Activated naive CD4-positive, alpha-beta T cell treated with anti-CD3 and anti-CD28 coated beads for 36 hours (primary cell): ENCODE results near the gene ARHGAP44. TPM values are rescaled to one million over a fixed set of nuclear protein-coding genes. Genes with fewer than 3 reads are reported as not detected.
"Not testable (repeated sequence)": the region's sequence is repeated elsewhere in the genome, so short reads cannot be mapped to it uniquely, and the experiment has no call there.

ENCODE experiments used
- CTCF ChIA-PET: fragments of 350-600 bp; sonication (Branson Sonifier 250); formaldehyde crosslinking; loops from one replicate; lab custom pipeline; 2021; ENCODE audit warnings: antibody characterized with exemption; lab: Charles Lee
- DNase-seq: peaks from one replicate; pipeline ENCODE4 v3.0.0-alpha.2; 2020
- H3K27ac Mint-ChIP-seq: one replicate; pipeline ENCODE4 v1.8.0; 2021; ENCODE audit warnings: mild to moderate bottlenecking, mixed read lengths
- H3K27me3 Mint-ChIP-seq: one replicate; pipeline ENCODE4 v1.8.0; 2021; ENCODE audit warnings: low read depth, mixed read lengths
- H3K36me3 Mint-ChIP-seq: one replicate; pipeline ENCODE4 v1.8.0; 2021; ENCODE audit warnings: low read depth, mixed read lengths
- H3K4me1 Mint-ChIP-seq: one replicate; pipeline ENCODE4 v1.8.0; 2021; ENCODE audit warnings: low read depth, mixed read lengths
- H3K4me3 Mint-ChIP-seq: one replicate; pipeline ENCODE4 v1.8.0; 2021; ENCODE audit warnings: mild to moderate bottlenecking, moderate library complexity, mixed read lengths
- H3K9me3 Mint-ChIP-seq: one replicate; pipeline ENCODE4 v1.8.0; 2021; ENCODE audit warnings: mixed read lengths
- intact Hi-C: fragments of 100-400 bp; cut with micrococcal nuclease; formaldehyde crosslinking; loops from one replicate; pipeline ENCODE4 v1.15.1; 2023
- total RNA-seq, 2 experiments: library from RNA; stranded (reverse); gene quantifications; one replicate each; pipeline ENCODE4 v1.2.3, GENCODE V29; 2021

Gene ARHGAP44
- total RNA-seq, 2 experiments from 2014 or later: 0.12 TPM; not detected in 1

DNA sequence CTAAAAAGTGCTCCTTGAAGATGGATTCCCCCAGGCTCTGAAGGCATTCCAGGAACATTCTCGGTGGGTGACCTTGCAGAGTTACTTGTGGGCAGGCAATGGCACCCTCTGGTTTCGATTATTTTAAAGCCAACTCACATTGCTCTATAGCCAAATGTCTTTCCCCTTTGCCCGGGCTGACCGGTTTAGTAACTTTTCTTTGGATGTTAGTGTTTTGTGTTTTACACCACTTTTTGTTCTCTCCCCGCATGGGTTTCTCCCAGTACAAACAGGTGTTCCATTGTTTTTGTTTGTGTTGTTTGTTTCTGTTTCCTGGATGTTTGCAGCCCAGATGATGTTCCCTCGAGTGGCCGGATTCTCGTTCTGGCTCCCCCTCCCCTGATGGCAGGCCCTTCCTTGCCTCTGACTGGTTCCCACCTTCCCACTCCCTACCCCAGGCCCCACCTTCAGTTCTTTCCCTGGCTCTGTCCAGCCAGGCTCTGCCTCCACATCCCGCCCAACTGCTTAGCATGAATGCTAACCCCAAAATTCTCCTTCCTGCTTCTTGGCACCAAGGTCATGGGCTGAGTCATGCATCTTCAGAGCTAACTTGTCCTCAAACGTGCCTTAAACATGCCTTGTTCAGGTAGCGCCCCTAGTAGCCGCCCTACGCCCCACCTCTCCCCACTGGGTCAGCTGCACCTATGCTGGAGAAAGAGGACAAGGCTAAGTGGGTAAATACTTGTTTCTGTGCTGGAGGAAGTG is 187.9 kb downstream of the ARHGAP44 start:
- intact Hi-C loops: no loop called here
- no peak overlapping the region for H3K27ac Mint-ChIP-seq
- CTCF ChIA-PET: no interaction called here
- no peaks in the 10 kb centered on the region for H3K9me3 Mint-ChIP-seq
- H3K4me1 Mint-ChIP-seq: peaks cover 3% of the 10 kb centered on the region
- peaks cover 40% of the 10 kb centered on the region for H3K27me3 Mint-ChIP-seq
- H3K36me3 Mint-ChIP-seq: no peaks in the 10 kb centered on the region
- no peak overlapping the region for H3K4me3 Mint-ChIP-seq
- DNase-seq: no peak

DNA sequence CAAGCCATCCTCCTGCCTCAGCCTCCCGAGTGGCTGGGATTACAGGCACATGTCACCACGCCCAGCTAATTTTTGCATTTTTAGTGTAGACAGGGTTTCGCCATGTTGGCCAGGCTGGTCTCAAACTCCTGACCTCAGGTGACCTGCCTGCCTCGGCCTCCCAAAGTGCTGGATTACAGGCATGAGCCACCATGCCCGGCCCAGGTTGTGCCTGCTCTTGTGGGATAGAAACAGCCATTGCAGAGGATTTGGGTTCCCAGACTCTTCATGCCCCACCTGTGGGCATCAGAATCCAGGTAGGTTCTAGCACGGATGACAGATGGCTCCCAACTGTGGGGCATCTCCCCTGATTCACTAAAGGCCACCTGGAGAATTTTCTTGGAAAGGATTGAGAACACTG is 189.5 kb downstream of the ARHGAP44 start:
- peaks cover 34% of the 10 kb centered on the region for H3K27me3 Mint-ChIP-seq
- H3K36me3 Mint-ChIP-seq, H3K4me3 Mint-ChIP-seq, H3K9me3 Mint-ChIP-seq, CTCF ChIA-PET, DNase-seq, H3K27ac Mint-ChIP-seq, H3K4me1 Mint-ChIP-seq, intact Hi-C loops: not testable (repeated sequence)

DNA sequence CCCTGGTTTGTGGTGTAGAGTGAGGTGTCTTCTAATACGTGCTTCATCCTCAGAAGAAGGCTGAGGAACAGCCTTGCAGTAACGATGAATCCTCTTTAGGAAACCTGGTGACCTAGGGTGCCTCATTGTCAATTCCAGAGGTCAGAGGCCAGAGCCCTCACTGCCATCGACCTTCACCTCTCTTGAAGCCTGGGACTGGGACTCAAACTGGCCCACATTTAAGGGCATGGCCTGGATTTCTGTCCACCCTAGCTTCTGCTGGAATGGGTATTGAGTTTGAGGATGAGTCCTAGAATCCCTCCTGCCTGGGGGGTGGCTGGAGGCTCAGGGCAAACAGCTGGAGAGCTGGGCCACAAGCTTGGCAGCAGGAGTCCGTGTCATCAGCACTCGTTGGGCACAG is 189.9 kb downstream of the ARHGAP44 start:
- peaks cover 34% of the 10 kb centered on the region for H3K27me3 Mint-ChIP-seq
- DNase-seq: no peak
- CTCF ChIA-PET: no interaction called here

DNA sequence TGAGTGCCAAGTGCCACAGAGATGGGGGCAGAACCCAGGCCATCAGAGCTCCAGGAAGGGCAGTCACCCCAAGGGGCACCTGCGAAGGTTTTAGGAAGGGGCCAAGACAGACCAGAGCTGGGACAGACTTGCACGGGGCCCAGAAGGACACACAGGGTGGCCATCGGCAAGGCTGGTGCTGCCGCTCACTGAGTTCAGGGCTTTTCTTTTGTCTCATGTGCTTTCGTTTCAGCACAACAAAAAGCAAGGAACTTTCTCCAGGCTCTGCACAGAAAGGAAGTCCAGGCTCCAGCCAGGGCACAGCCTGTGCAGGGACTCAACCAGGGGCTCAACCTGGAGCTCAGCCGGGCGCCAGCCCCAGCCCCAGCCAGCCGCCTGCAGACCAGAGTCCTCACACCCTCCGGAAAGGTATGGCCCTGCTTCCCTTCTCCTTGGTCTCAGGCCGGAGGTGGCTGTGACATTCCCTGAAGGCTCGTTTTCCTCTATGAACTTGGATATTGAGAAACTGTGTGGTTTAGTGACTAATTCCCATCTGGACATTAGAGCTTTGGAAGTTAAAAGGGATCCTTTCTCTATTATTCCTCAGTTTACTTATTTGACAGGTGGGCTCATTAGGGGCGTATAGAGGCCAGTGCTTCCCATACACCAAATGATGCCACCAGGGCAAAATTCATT is 190.7 kb downstream of the ARHGAP44 start:
- Mint-ChIP-seq H3K9me3 (no peaks in the 10 kb centered on the region), H3K27ac (no peak overlapping the region), H3K4me3 (no peak overlapping the region), H3K36me3 (no peaks in the 10 kb centered on the region), H3K4me1 (no peaks in the 10 kb centered on the region), H3K27me3 (peaks cover 30% of the 10 kb centered on the region)
- intact Hi-C loops: no loop called here
- CTCF ChIA-PET: no interaction called here
- no peak for DNase-seq

More for the DNA sequence above, 189.9 kb downstream of the ARHGAP44 start:
- H3K4me3 Mint-ChIP-seq: no peak overlapping the region
- peaks cover 3% of the 10 kb centered on the region for H3K4me1 Mint-ChIP-seq
- H3K27ac Mint-ChIP-seq: no peak overlapping the region
- H3K36me3 Mint-ChIP-seq: no peaks in the 10 kb centered on the region
- intact Hi-C loops: no loop called here
- no peaks in the 10 kb centered on the region for H3K9me3 Mint-ChIP-seq

DNA sequence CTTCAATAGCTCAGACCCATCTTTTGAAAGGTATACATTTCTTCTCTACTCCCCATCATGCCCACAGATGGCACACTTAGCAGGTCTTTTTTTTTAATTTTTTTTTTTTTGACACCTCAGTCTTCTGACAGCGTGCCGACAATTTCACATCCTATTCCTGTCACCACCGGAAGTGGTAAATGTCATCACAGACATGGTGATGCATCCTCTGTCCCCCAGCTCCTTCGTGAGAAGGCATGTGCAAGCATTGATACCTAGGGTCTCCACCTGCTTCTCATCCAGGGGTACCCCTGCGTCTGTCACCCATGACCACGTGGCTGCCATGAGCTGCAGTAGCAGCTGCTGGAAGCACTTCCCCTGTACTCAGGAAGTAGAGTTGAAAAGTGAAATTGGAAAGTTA is 192.9 kb downstream of the ARHGAP44 start:
- no peaks in the 10 kb centered on the region for H3K36me3 Mint-ChIP-seq
- peaks cover 17% of the 10 kb centered on the region for H3K27me3 Mint-ChIP-seq
- no peaks in the 10 kb centered on the region for H3K4me1 Mint-ChIP-seq

DNA sequence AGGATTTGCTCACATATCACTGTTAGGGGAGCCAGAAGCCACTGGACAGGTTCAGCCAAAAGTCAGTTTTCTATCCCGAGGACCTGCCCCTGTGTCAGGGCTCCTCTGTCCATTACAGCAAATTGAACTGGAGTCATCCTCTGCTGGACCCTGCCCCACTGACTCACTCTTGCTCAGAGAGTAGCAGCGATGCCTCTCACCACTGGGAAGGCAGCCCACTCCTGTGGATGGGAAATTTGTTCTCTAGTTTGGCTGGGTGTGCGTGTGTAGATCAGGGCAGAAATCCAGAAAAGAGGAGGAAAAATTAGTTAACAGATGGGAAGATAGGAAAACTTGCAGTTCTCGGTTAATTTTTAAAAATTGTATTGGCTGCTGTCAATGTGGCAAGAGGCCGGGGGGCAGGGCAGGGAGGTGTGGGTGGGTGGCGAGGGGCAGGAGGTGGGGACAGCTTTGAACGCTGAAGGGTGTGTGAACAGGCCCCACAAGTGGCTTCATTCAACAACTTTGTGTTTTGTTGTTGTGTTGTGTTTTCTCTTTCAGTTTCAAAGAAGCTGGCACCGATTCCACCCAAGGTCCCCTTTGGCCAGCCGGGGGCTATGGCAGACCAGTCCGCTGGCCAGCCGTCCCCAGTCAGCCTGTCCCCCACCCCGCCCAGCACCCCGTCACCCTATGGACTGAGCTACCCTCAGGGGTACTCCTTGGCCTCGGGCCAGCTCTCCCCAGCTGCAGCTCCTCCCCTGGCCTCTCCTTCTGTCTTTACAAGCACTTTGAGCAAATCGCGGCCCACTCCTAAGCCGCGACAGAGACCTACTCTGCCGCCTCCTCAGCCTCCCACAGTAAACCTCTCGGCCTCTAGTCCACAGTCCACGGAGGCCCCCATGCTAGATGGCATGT is 194.9 kb downstream of the ARHGAP44 start:
- no peaks in the 10 kb centered on the region for H3K4me1 Mint-ChIP-seq
- CTCF ChIA-PET: interaction anchor here (1.7 kb wide), 2 partner anchors 45 to 48 kb away, joined by 4 to 5 read pairs; no protein-coding TSS in a partner anchor
- no peaks in the 10 kb centered on the region for H3K9me3 Mint-ChIP-seq
- no peak for DNase-seq
- H3K27ac Mint-ChIP-seq: no peak overlapping the region
- no peak overlapping the region for H3K4me3 Mint-ChIP-seq
- intact Hi-C loops: no loop called here
- H3K27me3 Mint-ChIP-seq: peaks cover 6% of the 10 kb centered on the region
- H3K36me3 Mint-ChIP-seq: peaks cover 3% of the 10 kb centered on the region

More for the DNA sequence above, 192.9 kb downstream of the ARHGAP44 start:
- H3K4me3 Mint-ChIP-seq: no peak overlapping the region
- H3K27ac Mint-ChIP-seq: no peak overlapping the region
- no peak for DNase-seq
- no peaks in the 10 kb centered on the region for H3K9me3 Mint-ChIP-seq
- intact Hi-C loops: no loop called here
- CTCF ChIA-PET: no interaction called here

DNA sequence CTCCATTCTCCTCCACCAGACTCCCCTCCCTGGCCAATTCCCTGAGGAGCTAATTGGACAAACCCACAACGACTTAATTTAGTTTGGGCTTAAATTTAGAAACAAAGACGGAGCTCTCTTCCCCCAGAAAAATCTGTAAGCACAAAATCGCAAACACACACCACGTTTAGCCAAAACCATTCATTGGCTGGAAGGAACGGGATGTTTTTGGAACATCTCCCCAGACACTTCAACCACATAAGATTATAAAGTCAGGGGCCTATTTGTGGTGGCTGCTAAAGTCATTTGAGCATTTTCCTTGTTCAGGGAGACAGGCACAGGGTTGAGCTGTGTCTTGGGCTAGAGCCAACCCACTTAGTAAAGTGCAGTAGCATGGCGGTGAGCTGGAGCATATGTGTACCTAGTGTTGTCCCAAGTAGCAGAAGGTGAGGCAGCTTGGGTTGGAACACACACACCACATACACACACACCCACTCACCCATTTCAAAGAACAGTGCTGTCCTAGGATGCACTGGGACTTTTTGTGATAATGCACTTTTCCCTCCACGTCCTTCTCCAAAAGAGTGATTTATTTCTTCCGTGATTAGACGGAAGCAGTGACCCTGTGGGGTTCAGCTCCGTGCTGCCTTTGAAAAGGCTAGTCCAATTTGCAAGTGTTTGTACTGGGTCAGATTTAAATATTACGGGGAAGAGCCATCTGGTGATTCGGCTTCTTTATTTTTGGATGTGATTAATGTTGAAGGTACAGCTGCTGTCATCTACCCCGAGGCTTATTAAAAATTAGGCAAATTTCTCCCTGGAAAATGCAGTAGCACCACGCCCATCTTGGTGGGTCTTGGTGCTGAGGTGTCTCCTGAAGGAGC is 196.4 kb downstream of the ARHGAP44 start:
- Mint-ChIP-seq H3K27ac (no peak overlapping the region), H3K4me3 (no peak overlapping the region), H3K9me3 (peaks cover 3% of the 10 kb centered on the region), H3K4me1 (no peaks in the 10 kb centered on the region), H3K36me3 (peaks cover 14% of the 10 kb centered on the region), H3K27me3 (peaks cover 6% of the 10 kb centered on the region)
- DNase-seq: no peak
- CTCF ChIA-PET: interaction anchor here (1.2 to 1.7 kb wide), 3 partner anchors 44 to 46 kb away, joined by 3 to 5 read pairs (median 4); no protein-coding TSS in a partner anchor
- intact Hi-C loops: no loop called here

DNA sequence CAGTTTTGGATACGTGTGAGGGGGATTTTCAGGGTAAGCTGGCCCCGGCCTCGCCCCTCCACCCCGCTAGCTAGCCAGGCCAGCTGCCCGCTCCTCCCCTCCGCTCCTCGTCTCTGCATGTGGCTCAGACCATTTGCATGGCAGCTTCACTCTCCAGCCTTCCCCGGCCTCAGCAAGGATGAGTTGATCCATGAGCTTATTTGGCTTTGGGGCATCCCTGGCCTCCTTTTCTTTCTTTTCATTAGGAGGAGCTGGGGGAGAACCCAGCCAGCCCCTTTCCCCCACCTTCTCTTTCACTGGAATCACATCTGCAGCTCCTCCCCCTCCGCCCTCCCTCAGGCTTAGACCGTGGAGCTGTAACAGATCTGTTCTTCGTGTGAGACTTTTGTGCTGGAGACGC is 197.8 kb downstream of the ARHGAP44 start:
- CTCF ChIA-PET: interaction anchor here (1.0 kb wide), 1 partner anchor 10 kb away, joined by 3 read pairs; no protein-coding TSS in a partner anchor

DNA sequence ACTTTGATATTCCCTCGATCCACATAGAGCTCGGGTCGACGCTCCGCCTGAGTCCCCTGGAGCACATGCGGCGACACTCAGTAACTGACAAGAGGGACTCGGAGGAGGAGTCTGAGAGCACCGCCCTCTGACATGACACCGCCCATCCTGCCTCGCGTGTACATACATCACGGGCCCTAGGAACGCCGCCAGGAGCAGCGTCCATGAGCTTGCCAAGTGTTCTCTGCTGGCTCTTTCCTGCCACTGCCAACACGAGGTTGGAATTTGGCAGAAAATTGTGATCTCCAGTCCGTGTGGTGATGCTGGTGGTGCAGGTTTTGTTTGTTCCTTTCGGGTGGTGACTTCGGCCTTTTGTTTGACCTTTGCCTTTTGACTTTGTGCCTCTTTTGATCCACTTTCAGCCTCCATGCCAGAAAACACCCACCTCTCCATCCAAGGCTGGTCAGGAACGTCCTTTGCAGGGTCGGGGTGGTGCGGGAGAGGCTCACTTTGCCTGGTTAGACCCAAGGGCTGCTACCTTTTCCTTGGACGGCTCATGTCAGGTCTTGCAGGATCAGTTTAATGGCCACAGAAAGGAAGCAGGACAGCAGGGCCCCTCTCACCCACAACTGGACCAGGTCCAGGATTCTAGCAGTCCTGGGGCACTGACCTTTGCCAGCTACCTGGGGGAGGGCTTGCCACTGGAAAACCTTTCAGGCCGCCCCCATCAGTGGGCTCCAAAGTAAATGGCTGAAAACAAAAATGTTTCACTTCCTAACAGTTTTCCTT is 200.9 kb downstream of the ARHGAP44 start:
- intact Hi-C loops: no loop called here
- peaks cover 49% of the 10 kb centered on the region for H3K36me3 Mint-ChIP-seq
- H3K4me1 Mint-ChIP-seq: no peaks in the 10 kb centered on the region
- CTCF ChIA-PET: interaction anchor here (2.9 kb wide), 1 partner anchor 13 kb away, joined by 14 read pairs; no protein-coding TSS in a partner anchor
- H3K27ac Mint-ChIP-seq: no peak overlapping the region
- no peak for DNase-seq
- peaks cover 3% of the 10 kb centered on the region for H3K9me3 Mint-ChIP-seq
- no peak overlapping the region for H3K4me3 Mint-ChIP-seq
- no peaks in the 10 kb centered on the region for H3K27me3 Mint-ChIP-seq

More for the DNA sequence above, 197.8 kb downstream of the ARHGAP44 start:
- H3K4me1 Mint-ChIP-seq: no peaks in the 10 kb centered on the region
- no peak overlapping the region for H3K4me3 Mint-ChIP-seq
- intact Hi-C loops: no loop called here
- peaks cover 3% of the 10 kb centered on the region for H3K9me3 Mint-ChIP-seq
- H3K36me3 Mint-ChIP-seq: peaks cover 28% of the 10 kb centered on the region
- DNase-seq: no peak
- peaks cover 4% of the 10 kb centered on the region for H3K27me3 Mint-ChIP-seq
- H3K27ac Mint-ChIP-seq: no peak overlapping the region

DNA sequence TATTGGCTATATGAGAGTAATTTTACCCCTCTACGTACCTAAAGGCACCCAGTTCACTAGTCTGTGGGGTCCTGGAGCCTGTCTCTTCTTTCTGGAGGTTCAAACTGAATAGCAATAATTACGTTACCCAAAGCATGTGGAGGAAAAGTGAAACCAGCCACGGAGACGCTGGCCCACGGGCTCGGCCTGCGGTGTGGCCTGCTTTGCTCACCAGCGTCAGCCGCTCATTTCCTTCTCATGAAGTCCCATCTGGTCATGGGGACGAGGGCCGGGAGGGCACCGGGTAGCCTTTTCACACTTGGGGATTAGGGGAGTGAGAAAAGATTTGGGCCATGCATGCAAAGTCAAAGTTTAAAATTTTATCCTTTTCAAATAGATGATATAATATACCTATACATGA is 201.6 kb downstream of the ARHGAP44 start:
- peaks cover 49% of the 10 kb centered on the region for H3K36me3 Mint-ChIP-seq
- H3K4me1 Mint-ChIP-seq: no peaks in the 10 kb centered on the region
- no peak for DNase-seq

DNA sequence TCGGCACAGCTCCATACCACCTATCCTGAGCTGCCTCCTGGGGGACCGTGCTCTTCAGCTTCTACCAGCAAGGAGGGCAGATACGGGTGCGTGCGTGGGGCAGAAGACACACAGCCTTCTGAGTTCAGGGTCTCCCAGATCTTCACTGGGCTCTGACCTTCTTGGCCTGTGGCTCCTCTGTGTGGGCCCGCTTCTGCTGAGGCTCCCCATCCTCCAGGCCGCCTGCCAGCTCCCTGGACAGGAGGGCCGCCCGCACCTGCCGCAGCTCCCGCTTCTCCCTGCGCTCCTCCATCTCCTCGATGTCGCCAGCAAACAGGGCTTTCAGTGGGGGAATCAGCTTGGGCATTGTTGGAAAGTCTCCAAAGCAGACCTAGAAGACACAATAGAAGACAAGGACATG is 203.4 kb downstream of the ARHGAP44 start:
- no peaks in the 10 kb centered on the region for H3K27me3 Mint-ChIP-seq
- CTCF ChIA-PET: interaction anchor here (2.9 kb wide), 1 partner anchor 11 kb away, joined by 14 read pairs; no protein-coding TSS in a partner anchor
- no peaks in the 10 kb centered on the region for H3K4me1 Mint-ChIP-seq
- no peak overlapping the region for H3K27ac Mint-ChIP-seq
- peaks cover 3% of the 10 kb centered on the region for H3K9me3 Mint-ChIP-seq
- intact Hi-C loops: no loop called here
- H3K4me3 Mint-ChIP-seq: no peak overlapping the region
- no peak for DNase-seq
- H3K36me3 Mint-ChIP-seq: peaks cover 55% of the 10 kb centered on the region

More for the DNA sequence above, 201.6 kb downstream of the ARHGAP44 start:
- Mint-ChIP-seq H3K9me3 (peaks cover 3% of the 10 kb centered on the region), H3K27ac (no peak overlapping the region), H3K4me3 (no peak overlapping the region), H3K27me3 (no peaks in the 10 kb centered on the region)
- intact Hi-C loops: no loop called here
- CTCF ChIA-PET: interaction anchor here (2.9 kb wide), 1 partner anchor 12 kb away, joined by 14 read pairs; no protein-coding TSS in a partner anchor
